Right cardiac atrium (tissue), 5 donors: ENCODE data around the gene GPC4. TPM values are rescaled to one million over a fixed set of nuclear protein-coding genes. Genes with fewer than 3 reads are reported as not detected.
A peak's percentile ranks its signal among the peaks of the same experiment; 100 is the strongest.

Source experiments
- ATAC-seq, 2 donors: fragments of 200-7000 bp; cut with Tn5 transposase; one replicate each; pipeline versions ENCODE4 v1.8.0 to v1.9.1; 2020; ENCODE audit warnings: moderate library complexity in 2 of 2, mild to moderate bottlenecking in 1 of 2
- DNase-seq, 3 donors: peaks; one replicate each; pipeline ENCODE4 v3.0.0-alpha.2; 2020
- H3K27ac ChIP-seq: one replicate; pipeline ENCODE4 v1.5.1; 2013; ENCODE audit warnings: mild to moderate bottlenecking, low read length, control low read depth, moderate library complexity
- H3K27me3 ChIP-seq: one replicate; pipeline ENCODE4 v1.6.1; 2013; ENCODE audit not compliant: control insufficient read depth, insufficient read depth
- H3K4me1 ChIP-seq: one replicate; pipeline ENCODE4 v1.6.1; 2013; ENCODE audit warnings: low read length; ENCODE audit not compliant: control insufficient read depth, insufficient read depth
- H3K4me3 ChIP-seq: one replicate; pipeline ENCODE4 v1.5.1; 2013; ENCODE audit warnings: low read length, control low read depth
- H3K9me3 ChIP-seq: one replicate; pipeline ENCODE4 v1.6.1; 2013; ENCODE audit warnings: low read length; ENCODE audit not compliant: control insufficient read depth
- WGBS: extraction: QIAGEN DNeasy Blood & Tissue Kit; methylation state at CpG from one replicate; pipeline ENCODE4 v1.1.7; 2013; 5-methylcytosine and 5-hydroxymethylcytosine counted together
- intact Hi-C, 4 donors: fragments of 100-400 bp; cut with DNase I; formaldehyde crosslinking; loops; one replicate each; pipeline versions ENCODE4 v1.11.0 to v1.14.0; 2022 to 2023
- polyA plus RNA-seq: library from polyadenylated mRNA; stranded (reverse); fragments of 200-250 nt; gene quantifications from one replicate; pipeline ENCODE4 v1.2.3, GENCODE V29; 2013
- total RNA-seq, 4 donors: library from RNA; stranded (reverse); fragmentation: NEBNext Ultra II Directional; extraction: Animal tissue kit (Norgen Biotek cat#: 25700); gene quantifications; one replicate each; pipeline ENCODE4 v1.2.1, GENCODE V29; 2021
- donor health status: healthy with polysubstance abuse.
- donor health status: DM: no; HTN: yes; CAD: no.
- donor health status: DM: no; HTN: no; CAD: no.
- donor health status: DM: no; HTN: yes; CAD: no; lungs with severe emphysema.
- donor health status: DM: yes; HTN: yes; CAD: no.

Gene GPC4
- total and polyA plus RNA-seq, 5 donors: 4.9 to 9.3 (median 7.1) TPM

GRCh38 chrX:133258481-133258880 lies 156.8 kb downstream of the GPC4 start:
- Histone ChIP-seq H3K27ac (no peak overlapping the region), H3K27me3 (no peaks in the 10 kb centered on the region), H3K9me3 (no peaks in the 10 kb centered on the region), H3K4me1 (no peaks in the 10 kb centered on the region), H3K4me3 (no peak overlapping the region)
- ATAC-seq (no peak), DNase-seq (no peak)
- intact Hi-C loops: no loop called here

DNA sequence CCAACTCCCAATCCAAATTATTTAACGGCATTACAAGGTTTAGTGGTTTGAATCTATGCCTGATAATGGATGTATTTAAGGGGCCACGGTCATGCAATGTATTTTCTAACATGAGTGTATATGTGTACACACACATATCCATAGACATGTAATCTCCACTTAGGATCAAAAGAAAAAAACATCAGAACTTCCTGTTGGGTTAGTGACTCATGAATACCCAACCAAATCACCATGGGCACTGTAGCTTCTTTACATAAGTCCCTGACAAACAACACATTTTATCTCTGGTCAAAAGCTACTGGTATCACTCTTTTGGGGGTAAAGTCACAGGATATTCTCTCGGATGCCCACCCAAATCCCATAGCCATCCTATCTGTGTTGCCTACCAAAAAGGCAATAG lies 160.6 kb downstream of the GPC4 start:
- DNase-seq: no peak
- no peaks in the 10 kb centered on the region for H3K4me1 ChIP-seq
- no peak overlapping the region for H3K4me3 ChIP-seq
- intact Hi-C loops: no loop called here
- no peak for ATAC-seq
- no peak overlapping the region for H3K27ac ChIP-seq
- H3K27me3 ChIP-seq: no peaks in the 10 kb centered on the region
- H3K9me3 ChIP-seq: no peaks in the 10 kb centered on the region
- 85% methylated on average over 3 of the region's 3 CpGs for WGBS

- Histone ChIP-seq H3K9me3 (no peaks in the 10 kb centered on the region), H3K4me3 (no peak overlapping the region), H3K27ac (no peak overlapping the region), H3K4me1 (no peaks in the 10 kb centered on the region), H3K27me3 (no peaks in the 10 kb centered on the region)
- ATAC-seq: no peak
- intact Hi-C loops: no loop called here
- 66% methylated on average over 5 of the region's 5 CpGs for WGBS
- DNase-seq: no peak
Measured at GRCh38 chrX:133251204-133251603, 164.1 kb downstream of the GPC4 start.

- no peaks in the 10 kb centered on the region for H3K9me3 ChIP-seq
- H3K4me3 ChIP-seq: no peak overlapping the region
- H3K27ac ChIP-seq: no peak overlapping the region
- ATAC-seq: peak in 1 of 2 donors; percentile 36
- no peaks in the 10 kb centered on the region for H3K27me3 ChIP-seq
- WGBS: 40% methylated on average over 5 of the region's 5 CpGs
- H3K4me1 ChIP-seq: no peaks in the 10 kb centered on the region
- peak in 1 of 3 donors; percentile 48 for DNase-seq
- intact Hi-C loops: no loop called here
Measured at GRCh38 chrX:133250184-133251100, 164.8 kb downstream of the GPC4 start.

Other genes with a start within 250 kb of the GPC4 start
- gene TFDP3, start 197.1 kb downstream of the GPC4 start, total RNA-seq: not detected
- not detected for gene TFDP3, start 197.1 kb downstream of the GPC4 start, polyA plus RNA-seq